Erythroblast (primary cell): ENCODE measurements around the gene STAT5B.

ENCODE experiments used
- GATA1 ChIP-seq: IDR thresholded peaks from 2 replicates; pipeline ENCODE4 v1.6.1; 2011; ENCODE audit warnings: low read depth, mild to moderate bottlenecking, control low read depth, low read length, moderate library complexity
- POLR2A ChIP-seq: IDR thresholded peaks from 2 replicates; pipeline ENCODE4 v1.6.1; 2011; ENCODE audit warnings: mild to moderate bottlenecking, low read length

DNA sequence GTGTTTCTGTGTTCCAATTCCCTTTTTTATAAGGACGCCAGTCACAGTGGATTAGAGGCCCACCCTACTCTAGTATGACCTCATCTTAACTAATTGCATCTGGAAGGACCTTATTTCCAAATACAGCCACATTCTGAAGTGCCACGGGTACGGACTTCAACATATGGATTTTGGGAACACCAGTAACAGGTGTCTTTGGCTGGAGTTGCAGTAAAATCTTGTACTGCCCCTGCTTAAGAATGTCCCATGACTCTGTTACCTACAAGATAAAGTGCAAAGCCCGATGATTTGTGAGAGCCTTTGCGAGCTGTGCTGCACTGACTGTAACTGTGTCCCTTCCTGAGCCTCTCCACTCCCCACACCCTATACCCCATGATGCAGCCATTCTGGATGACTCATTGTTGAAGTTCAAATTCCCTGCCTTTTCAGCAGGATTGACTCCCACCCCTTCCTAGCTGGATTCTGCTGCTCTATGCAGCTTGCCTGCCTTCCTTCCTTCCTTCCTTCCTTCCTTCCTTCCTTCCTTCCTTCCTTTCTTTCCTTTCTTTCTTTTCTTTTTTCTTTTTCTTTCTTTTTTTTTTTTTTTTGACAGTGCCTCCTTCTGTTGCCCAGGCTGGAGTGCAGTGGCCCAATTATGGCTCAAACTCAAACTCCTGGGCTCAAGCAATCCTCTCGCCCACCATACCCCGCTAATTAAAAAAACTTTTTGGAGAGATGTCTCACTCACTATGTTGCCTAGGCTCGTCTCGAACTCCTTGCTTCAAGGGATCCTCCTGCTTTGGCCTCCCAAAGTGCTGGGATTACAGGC is 93.1 kb downstream of the STAT5B start:
- TF ChIP-seq POLR2A (no peak), GATA1 (no peak)
